GM10847 (cell line): ENCODE data around the gene GPR180.
A peak's percentile ranks its signal among the peaks of the same experiment; 100 is the strongest.

Experiments used
- POLR2A ChIP-seq: IDR thresholded peaks from 2 replicates; pipeline ENCODE4 v1.6.1; 2011; ENCODE audit not compliant: insufficient read length; ENCODE audit errors: extremely low read depth

Gene GPR180

DNA sequence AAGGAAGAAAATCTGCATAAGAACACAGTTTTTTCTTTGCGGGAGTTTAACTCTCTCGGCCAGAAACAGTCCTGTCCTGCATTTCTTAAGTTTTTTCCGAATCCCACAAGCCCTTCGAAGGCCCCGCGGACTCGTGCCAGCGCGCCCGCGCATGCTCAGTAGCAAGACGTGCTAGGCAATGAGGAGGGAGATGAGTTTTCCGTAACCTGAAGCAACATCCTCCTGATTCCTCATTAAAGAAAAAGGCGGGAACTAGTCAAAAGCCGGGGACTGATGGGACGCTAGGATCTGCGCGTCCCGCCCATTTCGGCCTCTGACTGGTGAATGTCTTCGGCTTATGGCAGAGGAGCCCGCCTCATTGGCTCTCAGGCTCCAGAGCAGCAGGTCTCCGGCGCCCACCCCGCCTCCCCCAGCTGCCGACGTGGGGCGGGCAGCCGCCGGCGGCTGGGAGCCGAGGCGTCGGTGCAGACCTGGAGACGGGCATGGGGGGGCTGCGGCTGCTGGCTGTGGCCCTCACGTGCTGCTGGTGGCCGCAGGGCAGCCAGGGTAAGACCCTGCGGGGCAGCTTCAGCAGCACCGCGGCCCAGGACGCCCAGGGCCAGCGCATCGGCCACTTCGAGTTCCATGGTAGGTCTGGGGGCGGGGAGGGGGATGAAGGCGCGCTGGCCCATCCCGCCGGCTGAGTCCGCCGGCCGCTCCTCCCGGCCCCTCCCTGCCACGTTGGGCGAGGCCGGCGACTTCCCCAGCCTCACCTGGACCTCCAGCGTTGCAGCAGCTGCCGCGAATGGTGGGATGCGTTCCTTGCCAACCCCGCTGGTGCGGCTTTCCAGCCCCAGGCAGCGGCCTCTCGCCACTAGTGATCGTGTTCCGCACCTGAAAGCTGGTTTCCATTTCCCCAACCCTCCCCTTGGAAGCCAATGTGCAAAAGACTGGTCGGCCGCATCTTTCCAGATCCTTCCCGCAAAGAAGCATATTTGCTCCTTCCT, at the start of gene GPR180:
Gene GPR180 (plus strand): TSS at position 412 of the 986 bp plus-strand sequence. CDS start 71 bp downstream, at position 483.
- TF ChIP-seq POLR2A = peak; percentile 86

DNA sequence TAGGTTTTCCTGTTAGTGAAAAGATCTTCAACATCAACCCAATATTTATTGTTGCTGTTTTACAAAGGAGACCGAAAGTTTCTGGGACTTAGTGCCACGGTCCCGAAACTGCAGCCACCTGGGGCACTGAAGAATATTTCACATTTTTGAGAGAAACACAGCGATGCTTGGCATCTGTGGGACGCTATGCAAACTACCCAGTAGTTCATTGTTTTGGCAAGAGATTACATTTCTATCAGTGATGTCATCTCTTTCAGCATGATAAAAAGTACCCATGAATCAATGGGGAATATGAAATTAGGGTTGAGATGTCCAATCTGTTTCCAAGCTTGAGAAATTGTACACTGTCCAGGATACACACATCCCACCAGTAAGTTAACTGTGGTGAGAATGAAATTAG, 49.6 kb upstream of the GPR180 start:
- no peak for TF ChIP-seq POLR2A

DNA sequence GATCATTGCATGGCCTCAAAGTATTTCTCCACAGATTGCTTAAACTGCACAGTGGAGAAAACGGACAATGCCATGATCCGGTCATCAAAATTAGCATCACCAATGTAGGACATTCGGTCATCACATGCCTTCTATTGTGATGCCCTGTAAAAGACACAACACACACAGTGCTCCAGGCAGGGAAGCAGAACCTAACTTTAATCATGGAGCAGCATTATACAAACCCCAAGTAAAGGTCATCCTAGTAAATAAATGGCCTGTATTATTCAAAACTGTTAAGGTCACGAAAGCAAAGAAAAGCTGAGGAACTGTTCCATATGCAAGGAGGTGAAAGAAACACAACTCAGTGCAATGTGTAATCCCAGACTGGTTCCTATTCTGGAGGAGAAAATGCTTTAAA, 47.9 kb upstream of the GPR180 start:
- TF ChIP-seq POLR2A = no peak

DNA sequence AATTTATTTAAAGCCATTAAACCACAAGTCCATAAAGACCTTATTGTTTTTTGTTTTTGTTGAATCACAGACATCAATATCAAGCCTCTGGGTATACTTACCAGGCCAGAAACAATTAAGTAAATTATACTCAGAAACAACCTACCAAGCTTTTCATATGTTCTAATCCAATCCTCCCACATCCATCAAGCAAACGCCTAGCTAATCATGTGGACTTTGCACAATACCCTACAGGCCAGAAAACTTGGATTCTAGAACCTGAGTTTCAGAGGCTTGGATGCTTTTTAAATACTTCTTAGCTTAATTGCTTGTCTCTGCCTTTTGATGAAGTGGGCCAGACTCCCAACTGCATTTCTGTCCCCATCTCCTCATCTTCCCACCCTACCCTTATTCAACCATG, 45.6 kb upstream of the GPR180 start:
- TF ChIP-seq POLR2A = no peak

DNA sequence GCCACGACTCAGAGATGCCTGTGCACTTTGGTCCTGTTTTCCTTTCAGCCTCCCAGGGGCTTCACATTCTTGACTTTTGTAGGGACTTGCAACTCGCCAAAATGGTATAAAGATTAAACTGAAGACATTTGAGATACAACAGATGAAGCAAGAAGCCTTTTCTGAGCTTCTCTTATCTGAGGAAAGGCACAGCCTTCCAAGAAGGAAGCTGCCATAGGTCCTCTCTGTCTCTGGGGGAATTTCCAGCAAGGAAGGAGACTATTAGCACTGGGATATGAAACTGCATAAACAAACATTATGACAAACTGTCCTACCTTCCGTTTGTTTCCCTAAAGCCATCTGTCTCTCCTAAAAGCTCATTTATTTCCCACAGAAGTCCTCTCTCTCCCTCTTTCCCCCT, 45.0 kb upstream of the GPR180 start:
- TF ChIP-seq POLR2A = no peak

- no peak for TF ChIP-seq POLR2A
These were observed 43.9 kb upstream of the GPR180 start for GRCh38 chr13:94557684-94558235.

DNA sequence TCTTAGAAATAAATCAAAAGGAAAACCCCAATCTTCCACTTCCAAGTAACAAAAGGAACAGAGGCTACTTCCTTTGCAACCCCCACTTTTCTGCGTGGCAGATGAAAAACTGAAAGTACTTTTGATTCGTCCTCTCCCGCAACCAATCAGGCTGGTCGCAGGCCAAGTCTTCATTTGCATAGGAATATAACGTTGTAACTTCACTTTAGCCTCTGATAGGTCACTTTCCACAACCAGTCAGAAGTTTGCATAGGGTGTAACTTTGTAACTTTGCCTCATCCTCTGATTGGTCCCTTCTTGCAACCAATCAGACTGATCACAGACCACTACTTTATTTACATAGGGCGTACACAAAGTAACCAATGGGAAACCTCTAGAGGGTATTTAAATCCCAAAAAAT, 42.9 kb upstream of the GPR180 start:
- no peak for TF ChIP-seq POLR2A

GRCh38 chr13:94559222-94559795, 42.3 kb upstream of the GPR180 start:
- no peak for TF ChIP-seq POLR2A

DNA sequence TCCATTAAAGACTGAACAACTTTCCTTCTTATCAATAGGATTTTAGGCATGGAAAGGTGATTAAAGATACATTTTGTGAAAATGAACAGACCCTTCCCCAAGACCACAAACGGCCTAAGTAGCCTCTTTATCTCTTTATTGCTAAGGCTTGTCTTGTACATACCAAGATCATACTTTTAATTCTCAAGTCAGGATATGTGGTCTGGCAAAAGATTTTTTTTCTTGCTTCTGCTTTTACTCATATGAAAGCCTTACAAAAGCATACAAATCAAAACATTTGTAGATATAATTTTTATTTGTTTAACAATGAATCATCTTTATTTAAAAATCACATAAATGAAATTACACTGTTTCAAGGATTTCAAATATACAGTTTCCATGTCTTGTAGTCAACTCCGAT, 41.5 kb upstream of the GPR180 start:
- no peak for TF ChIP-seq POLR2A

DNA sequence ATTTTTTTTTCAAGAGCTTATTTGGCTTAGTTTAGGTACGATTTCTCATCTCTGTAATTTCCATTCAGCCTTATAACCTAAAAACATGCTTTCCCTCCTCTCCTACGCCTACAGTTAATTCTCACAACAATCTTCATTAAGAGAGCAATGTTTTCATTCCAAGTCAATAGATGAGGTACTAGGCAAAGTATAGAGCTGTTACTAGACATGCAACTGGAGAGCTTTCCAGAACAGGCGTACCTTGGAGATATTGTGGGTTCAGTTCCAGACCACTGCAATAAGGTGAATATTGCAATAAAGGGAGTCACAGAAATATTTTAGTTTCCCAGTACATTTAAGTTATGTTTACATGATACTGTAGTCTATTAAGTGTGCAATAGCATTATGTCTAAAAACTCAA, 40.5 kb upstream of the GPR180 start:
- TF ChIP-seq POLR2A = no peak

GRCh38 chr13:94567581-94567980, 34.1 kb upstream of the GPR180 start:
- TF ChIP-seq POLR2A = no peak

DNA sequence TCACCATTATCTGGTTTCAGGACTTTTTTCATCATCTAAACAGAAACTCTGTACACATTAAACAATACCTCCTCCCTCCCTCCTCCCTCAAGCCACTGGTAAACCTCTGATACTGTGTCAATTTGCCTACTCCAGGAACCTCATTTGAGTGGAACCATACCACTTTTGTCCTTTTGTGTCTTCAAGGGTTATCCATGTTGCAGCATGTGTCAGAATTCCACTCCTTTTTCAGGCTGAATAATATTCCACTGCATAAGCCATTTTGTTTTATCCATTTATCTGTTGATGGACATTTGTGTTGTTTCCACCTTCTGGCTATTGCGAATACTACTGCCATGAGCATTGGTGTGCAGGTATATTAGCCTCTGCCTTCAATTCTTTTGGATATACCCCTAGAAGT, 33.2 kb upstream of the GPR180 start:
- TF ChIP-seq POLR2A = no peak

GRCh38 chr13:94569615-94570014, 32.0 kb upstream of the GPR180 start:
- no peak for TF ChIP-seq POLR2A

GRCh38 chr13:94579063-94579462, 22.6 kb upstream of the GPR180 start:
- no peak for TF ChIP-seq POLR2A

DNA sequence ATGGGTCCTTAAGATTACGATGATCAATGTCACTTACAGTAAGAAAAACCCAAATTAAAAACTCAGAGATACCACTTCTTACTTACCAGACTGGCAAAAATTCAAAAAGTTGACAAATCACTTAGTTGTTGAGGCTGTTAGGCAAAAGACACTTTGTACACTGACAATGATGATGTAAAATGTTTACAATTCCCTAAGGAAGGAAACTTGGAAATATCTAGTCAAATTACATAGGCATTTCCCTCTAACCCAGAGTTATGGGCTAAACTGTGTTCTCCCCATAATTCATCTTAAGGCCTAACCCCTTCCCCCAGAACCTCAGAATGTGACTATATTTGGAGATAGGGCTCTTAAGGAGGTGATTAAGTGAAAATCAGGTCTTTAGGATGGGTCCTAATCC, 17.7 kb upstream of the GPR180 start:
- TF ChIP-seq POLR2A = no peak

GRCh38 chr13:94585543-94586101, 16.0 kb upstream of the GPR180 start:
- TF ChIP-seq POLR2A = no peak

DNA sequence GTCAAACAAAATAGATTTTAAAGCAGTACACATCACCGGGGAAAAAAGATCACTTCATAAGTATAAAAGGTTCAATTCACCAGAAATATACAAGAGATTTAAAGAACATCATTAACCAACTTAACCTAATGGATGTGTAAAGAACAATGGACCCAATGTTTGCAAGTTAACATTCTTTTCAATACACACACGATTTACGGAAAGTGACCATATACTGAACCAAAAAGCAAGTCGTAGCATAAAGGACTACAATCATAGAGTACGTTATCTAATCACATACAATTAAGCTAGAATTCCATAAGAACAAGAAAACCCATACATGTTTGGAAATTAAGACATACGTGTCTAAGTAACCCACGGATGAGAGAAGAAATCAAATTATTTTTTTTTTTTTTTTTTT, 15.3 kb upstream of the GPR180 start:
- TF ChIP-seq POLR2A = no peak

GRCh38 chr13:94588541-94588940, 13.1 kb upstream of the GPR180 start:
- TF ChIP-seq POLR2A = no peak
